MM.1S (cell line): Measurements from ENCODE around the gene CCDC187.

Source experiments
- DNase-seq: peaks from one replicate; pipeline ENCODE4 v3.0.0-alpha.2; 2015
- H2AFZ ChIP-seq: fragments of 300-600 bp; sonication (generic); 2 replicates; pipeline ENCODE4 v1.6.0; 2016; ENCODE audit warnings: antibody characterized with exemption, low read length
- H3F3A ChIP-seq: fragments of 300-600 bp; sonication (generic); 2 replicates; pipeline ENCODE4 v1.6.1; 2016; ENCODE audit warnings: mild to moderate bottlenecking, antibody characterized with exemption, low read length, moderate library complexity, mixed read lengths; ENCODE audit not compliant: insufficient read depth
- H3K27ac ChIP-seq: fragments of 300-600 bp; sonication (generic); 2 replicates; pipeline ENCODE4 v1.5.1; 2016; ENCODE audit warnings: mild to moderate bottlenecking, low read length
- H3K27me3 ChIP-seq: fragments of 300-600 bp; sonication (generic); replicated peaks from 2 replicates; pipeline ENCODE4 v1.6.0; 2016; ENCODE audit warnings: low read length; ENCODE audit not compliant: insufficient read depth
- H3K36me3 ChIP-seq: fragments of 300-600 bp; sonication (generic); replicated peaks from 2 replicates; pipeline ENCODE4 v1.6.1; 2016; ENCODE audit warnings: mild to moderate bottlenecking, low read length, mixed read lengths; ENCODE audit not compliant: insufficient read depth
- H3K4me1 ChIP-seq: fragments of 300-600 bp; sonication (generic); 2 replicates; pipeline ENCODE4 v1.6.1; 2016; ENCODE audit warnings: low read length, mixed read lengths
- H3K4me2 ChIP-seq: fragments of 300-600 bp; sonication (generic); 2 replicates; pipeline ENCODE4 v1.6.0; 2016; ENCODE audit warnings: low read depth, low read length
- H3K4me3 ChIP-seq: fragments of 300-600 bp; sonication (generic); 2 replicates; pipeline ENCODE4 v1.5.1; 2016; ENCODE audit warnings: low read length, mixed read lengths
- H3K79me2 ChIP-seq: fragments of 300-600 bp; sonication (generic); 2 replicates; pipeline ENCODE4 v1.6.1; 2016; ENCODE audit warnings: mixed run types, low read length, mixed read lengths
- H3K9ac ChIP-seq: fragments of 300-600 bp; sonication (generic); 2 replicates; pipeline ENCODE4 v1.6.1; 2016; ENCODE audit warnings: low read length, mixed read lengths
- H3K9me2 ChIP-seq: fragments of 300-600 bp; sonication (generic); replicated peaks from 2 replicates; pipeline ENCODE4 v1.6.1; 2016; ENCODE audit warnings: mild to moderate bottlenecking, low read length, mixed read lengths; ENCODE audit not compliant: insufficient read depth
- H3K9me3 ChIP-seq: fragments of 300-600 bp; sonication (generic); replicated peaks from 2 replicates; pipeline ENCODE4 v1.6.1; 2016; ENCODE audit warnings: mild to moderate bottlenecking, low read length, mixed read lengths; ENCODE audit not compliant: insufficient read depth
- H4K20me1 ChIP-seq: fragments of 300-600 bp; sonication (generic); 2 replicates; pipeline ENCODE4 v1.6.1; 2016; ENCODE audit warnings: mild to moderate bottlenecking, low read length, moderate library complexity, mixed read lengths; ENCODE audit not compliant: insufficient read depth
- CTCF ChIP-seq: fragments of 300-600 bp; sonication (generic); IDR thresholded peaks from 2 replicates; pipeline ENCODE4 v1.5.1; 2016; ENCODE audit warnings: antibody characterized with exemption, low read length, mixed read lengths
- EZH2 ChIP-seq: fragments of 300-600 bp; sonication (generic); optimal IDR thresholded peaks from 2 replicates; pipeline ENCODE3; 2017; ENCODE audit warnings: low read depth, mild to moderate bottlenecking, antibody characterized with exemption, low read length, mixed read lengths
- EZH2phosphoT487 ChIP-seq: fragments of 300-600 bp; sonication (generic); IDR thresholded peaks from 2 replicates; pipeline ENCODE4 v1.6.1; 2018; ENCODE audit warnings: antibody characterized with exemption, low read length

The CCDC187 gene

DNA sequence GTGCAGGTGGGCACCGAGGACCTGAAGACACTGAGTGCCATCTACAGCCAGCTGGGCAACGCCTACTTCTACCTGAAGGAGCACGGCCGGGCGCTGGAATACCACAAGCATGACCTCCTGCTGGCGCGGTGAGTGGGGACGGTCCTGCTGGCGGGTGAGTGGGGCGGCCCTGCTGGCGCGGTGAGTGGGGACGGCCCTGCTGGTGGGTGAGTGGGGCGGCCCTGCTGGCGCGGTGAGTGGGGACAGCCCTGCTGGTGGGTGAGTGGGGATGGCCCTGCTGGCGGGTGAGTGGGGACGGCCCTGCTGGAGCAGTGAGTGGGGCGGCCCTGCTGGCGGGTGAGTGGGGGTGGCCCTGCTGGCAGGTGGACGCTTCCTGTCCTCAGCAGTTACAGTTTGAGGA, 30.6 kb upstream of the CCDC187 start:
- H3K4me2 ChIP-seq, result no peak overlapping the region
- H3K4me1 ChIP-seq, result peaks cover 6% of the 10 kb centered on the region; the same call in 1 of the 2 replicates
- no peak for DNase-seq
- no peaks in the 10 kb centered on the region for H4K20me1 ChIP-seq
- H3K36me3 ChIP-seq, result no peaks in the 10 kb centered on the region
- no peaks in the 10 kb centered on the region for H3F3A ChIP-seq
- H3K4me3 ChIP-seq, result no peak overlapping the region
- TF ChIP-seq EZH2phosphoT487 (no peak), CTCF (no peak), EZH2 (no peak)
- no peak overlapping the region for H3K9ac ChIP-seq
- no peaks in the 10 kb centered on the region for H3K9me3 ChIP-seq
- no peak overlapping the region for H2AFZ ChIP-seq
- no peaks in the 10 kb centered on the region for H3K79me2 ChIP-seq
- no peak overlapping the region for H3K27ac ChIP-seq
- no peaks in the 10 kb centered on the region for H3K9me2 ChIP-seq
- H3K27me3 ChIP-seq, result peaks cover 96% of the 10 kb centered on the region

DNA sequence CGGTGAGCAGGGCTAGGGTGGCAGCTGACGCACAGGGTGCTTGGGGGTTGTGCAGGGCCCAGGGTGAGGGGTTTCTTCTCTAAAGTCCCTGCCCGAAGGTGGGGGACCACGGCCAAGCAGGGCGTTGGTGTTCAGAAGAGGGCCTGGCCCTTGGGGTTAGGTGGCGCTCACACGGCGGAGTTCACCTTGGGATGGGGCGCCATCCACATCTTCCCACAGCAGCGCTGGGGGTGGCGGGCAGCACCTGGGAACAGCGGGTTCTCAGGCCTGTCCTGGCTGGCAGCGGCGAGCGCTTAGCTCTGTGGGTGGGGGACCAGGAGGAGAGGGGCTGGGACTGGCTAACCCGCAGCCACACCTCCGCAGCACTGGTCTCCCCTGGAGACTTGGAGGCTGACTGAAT, 29.6 kb upstream of the CCDC187 start:
- Histone ChIP-seq H2AFZ (no peak overlapping the region), H3K27ac (no peak overlapping the region), H3K36me3 (no peaks in the 10 kb centered on the region), H3K79me2 (no peaks in the 10 kb centered on the region), H4K20me1 (no peaks in the 10 kb centered on the region), H3K4me3 (no peak overlapping the region), H3K9me3 (no peaks in the 10 kb centered on the region), H3K27me3 (peaks cover 100% of the 10 kb centered on the region), H3K4me2 (no peak overlapping the region), H3F3A (no peaks in the 10 kb centered on the region), H3K9ac (no peak overlapping the region), H3K4me1 (peaks cover 6% of the 10 kb centered on the region; the same call in 1 of the 2 replicates), H3K9me2 (no peaks in the 10 kb centered on the region)
- no peak for DNase-seq
- TF ChIP-seq EZH2, result no peak
- no peak for TF ChIP-seq EZH2phosphoT487
- no peak for TF ChIP-seq CTCF

DNA sequence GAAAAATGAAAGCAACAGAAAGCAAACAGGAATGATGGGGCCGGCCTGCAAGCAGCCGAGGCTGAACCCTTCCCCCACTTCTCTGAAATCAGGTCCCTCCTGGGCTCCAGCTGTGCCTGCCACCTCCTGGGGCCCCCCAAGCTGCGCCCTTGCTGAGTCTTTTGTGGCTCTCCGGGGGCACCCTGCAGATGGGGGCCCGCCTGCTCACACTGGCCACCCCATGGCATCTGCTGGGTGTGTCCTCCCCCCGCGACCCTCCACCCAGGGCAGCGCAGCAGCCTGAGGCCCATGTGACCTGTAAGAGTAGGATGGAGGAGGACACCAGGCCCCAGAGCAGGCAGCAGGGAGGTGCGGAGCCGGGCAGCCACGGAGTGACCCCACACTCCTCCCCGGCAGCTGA, 29.2 kb upstream of the CCDC187 start:
- Histone ChIP-seq H3K9me2 (no peaks in the 10 kb centered on the region), H3F3A (no peaks in the 10 kb centered on the region), H3K79me2 (no peaks in the 10 kb centered on the region), H3K4me2 (no peak overlapping the region), H3K4me3 (no peak overlapping the region), H3K9me3 (no peaks in the 10 kb centered on the region), H3K27me3 (peaks cover 100% of the 10 kb centered on the region), H2AFZ (no peak overlapping the region), H3K9ac (no peak overlapping the region), H3K36me3 (no peaks in the 10 kb centered on the region), H3K4me1 (peaks cover 6% of the 10 kb centered on the region; the same call in 1 of the 2 replicates), H3K27ac (no peak overlapping the region), H4K20me1 (no peaks in the 10 kb centered on the region)
- DNase-seq, result no peak
- TF ChIP-seq EZH2 (no peak), EZH2phosphoT487 (no peak), CTCF (no peak)
